SU-DHL-6 (cell line): ENCODE measurements around the gene EIF2AK2.

Experiments
- H2AFZ ChIP-seq: fragments of 200-600 bp; sonication (generic); 2 replicates; pipeline ENCODE4 v1.6.1; 2014; ENCODE audit warnings: low read depth, mild to moderate bottlenecking, moderate library complexity, mixed read lengths, antibody characterized with exemption, low read length; ENCODE audit not compliant: severe bottlenecking
- H3F3A ChIP-seq: fragments of 200-600 bp; shearing (Covaris generic); 2 replicates; pipeline ENCODE4 v1.6.0; 2016; ENCODE audit warnings: antibody characterized with exemption, mild to moderate bottlenecking; ENCODE audit not compliant: insufficient read depth
- H3K27ac ChIP-seq: fragments of 200-600 bp; sonication (generic); 2 replicates; pipeline ENCODE4 v1.5.1; 2016; ENCODE audit warnings: low read depth, mild to moderate bottlenecking, low read length, moderate library complexity, mixed read lengths
- H3K27me3 ChIP-seq: fragments of 200-600 bp; sonication (generic), shearing (Covaris generic); 2 replicates; pipeline ENCODE4 v1.6.0; 2014; ENCODE audit warnings: mild to moderate bottlenecking, low read length
- H3K36me3 ChIP-seq: fragments of 200-600 bp; sonication (generic); 2 replicates; pipeline ENCODE4 v1.6.1; 2014; ENCODE audit warnings: mild to moderate bottlenecking, low read length, mixed read lengths
- H3K4me2 ChIP-seq: fragments of 300-600, 200-600 bp; shearing (Covaris generic), sonication (generic); 2 replicates; pipeline ENCODE4 v1.6.0; 2014; ENCODE audit warnings: low read length, low read depth, mild to moderate bottlenecking; ENCODE audit not compliant: poor library complexity, severe bottlenecking
- H3K4me3 ChIP-seq: fragments of 200-600 bp; sonication (generic); 2 replicates; pipeline ENCODE4 v1.5.1; 2014; ENCODE audit warnings: antibody characterized with exemption, low read length, mild to moderate bottlenecking, mixed read lengths; ENCODE audit not compliant: insufficient read depth, poor library complexity, severe bottlenecking
- H3K79me2 ChIP-seq: fragments of 200-600 bp; sonication (generic); 2 replicates; pipeline ENCODE4 v1.6.1; 2014; ENCODE audit warnings: mild to moderate bottlenecking, low read length, moderate library complexity; ENCODE audit not compliant: insufficient read depth
- H3K9ac ChIP-seq: fragments of 200-600 bp; sonication (generic); 2 replicates; pipeline ENCODE4 v1.7.0; 2014; ENCODE audit warnings: mild to moderate bottlenecking, low read length
- H3K9me2 ChIP-seq: fragments of 200-600 bp; sonication (generic); replicated peaks from 2 replicates; pipeline ENCODE4 v1.6.1; 2014; ENCODE audit warnings: low read length; ENCODE audit not compliant: insufficient read depth
- H3K9me3 ChIP-seq: fragments of 200-600 bp; sonication (generic); 2 replicates; pipeline ENCODE4 v1.6.1; 2014; ENCODE audit warnings: low read length, mixed read lengths; ENCODE audit not compliant: insufficient read depth
- H4K20me1 ChIP-seq: fragments of 200-600 bp; sonication (generic); 2 replicates; pipeline ENCODE4 v1.6.1; 2014; ENCODE audit warnings: low read depth, mild to moderate bottlenecking, antibody characterized with exemption, low read length, moderate library complexity, mixed read lengths
- CTCF ChIP-seq: fragments of 200-600 bp; sonication (generic); IDR thresholded peaks from one replicate; pipeline ENCODE4 v1.5.1; 2017; ENCODE audit warnings: antibody characterized with exemption, mild to moderate bottlenecking, low read length, moderate library complexity; ENCODE audit not compliant: insufficient read depth, poor library complexity, severe bottlenecking
- EZH2phosphoT487 ChIP-seq: fragments of 200-600 bp; sonication (generic), shearing (Covaris generic); conservative IDR thresholded peaks from 2 replicates; pipeline ENCODE4 v1.6.1; 2018; ENCODE audit warnings: mild to moderate bottlenecking, antibody characterized with exemption, low read length, moderate library complexity, mixed read lengths

The EIF2AK2 gene

GRCh38 chr2:37105150-37105549 lies 51.6 kb downstream of the EIF2AK2 start:
- no peaks in the 10 kb centered on the region for H3K36me3 ChIP-seq
- no peak overlapping the region for H2AFZ ChIP-seq
- H3K4me2 ChIP-seq, result no peak overlapping the region
- H3K79me2 ChIP-seq, result no peaks in the 10 kb centered on the region
- H3K4me3 ChIP-seq, result no peak overlapping the region
- no peaks in the 10 kb centered on the region for H3K9me3 ChIP-seq
- no peaks in the 10 kb centered on the region for H4K20me1 ChIP-seq
- H3K9ac ChIP-seq, result no peak overlapping the region
- H3K27me3 ChIP-seq, result no peaks in the 10 kb centered on the region
- no peaks in the 10 kb centered on the region for H3K9me2 ChIP-seq
- H3K27ac ChIP-seq, result no peak overlapping the region
- no peaks in the 10 kb centered on the region for H3F3A ChIP-seq
- TF ChIP-seq EZH2phosphoT487 (no peak), CTCF (no peak)

- no peaks in the 10 kb centered on the region for H3K36me3 ChIP-seq
- no peaks in the 10 kb centered on the region for H3F3A ChIP-seq
- H4K20me1 ChIP-seq, result no peaks in the 10 kb centered on the region
- no peak overlapping the region for H3K27ac ChIP-seq
- TF ChIP-seq EZH2phosphoT487, result no peak
- TF ChIP-seq CTCF, result no peak
- H3K9ac ChIP-seq, result no peak overlapping the region
- no peaks in the 10 kb centered on the region for H3K27me3 ChIP-seq
- H3K4me2 ChIP-seq, result no peak overlapping the region
- no peaks in the 10 kb centered on the region for H3K9me2 ChIP-seq
- no peak overlapping the region for H3K4me3 ChIP-seq
- no peaks in the 10 kb centered on the region for H3K79me2 ChIP-seq
- no peak overlapping the region for H2AFZ ChIP-seq
- H3K9me3 ChIP-seq, result no peaks in the 10 kb centered on the region
Measured at GRCh38 chr2:37104178-37104577, 52.6 kb downstream of the EIF2AK2 start.

GRCh38 chr2:37102588-37102987 lies 54.2 kb downstream of the EIF2AK2 start:
- no peak overlapping the region for H3K9ac ChIP-seq
- no peak for TF ChIP-seq CTCF
- TF ChIP-seq EZH2phosphoT487, result no peak
- H3K27ac ChIP-seq, result no peak overlapping the region
- H3K4me3 ChIP-seq, result no peak overlapping the region
- no peaks in the 10 kb centered on the region for H3F3A ChIP-seq
- H3K4me2 ChIP-seq, result no peak overlapping the region
- no peak overlapping the region for H2AFZ ChIP-seq
- no peaks in the 10 kb centered on the region for H3K27me3 ChIP-seq
- H3K36me3 ChIP-seq, result peaks cover 5% of the 10 kb centered on the region; the same call in 1 of the 2 replicates
- H3K9me3 ChIP-seq, result no peaks in the 10 kb centered on the region
- H3K9me2 ChIP-seq, result no peaks in the 10 kb centered on the region
- no peaks in the 10 kb centered on the region for H4K20me1 ChIP-seq
- H3K79me2 ChIP-seq, result no peaks in the 10 kb centered on the region
